HG02970 (cell line): Measurements from ENCODE around the gene DAPL1.

Experiments used
- ATAC-seq: cut with Tn5 transposase; IDR thresholded peaks from one replicate; pipeline ENCODE4 v1.9.1; 2021; ENCODE audit warnings: mild to moderate bottlenecking, moderate library complexity, moderate number of reproducible peaks; ENCODE audit not compliant: unreplicated experiment, low FRiP score

The DAPL1 gene

GRCh38 chr2:158776231-158776630 lies 18.9 kb upstream of the DAPL1 start:
- no peak for ATAC-seq

- no peak for ATAC-seq
These were observed 18.0 kb upstream of the DAPL1 start for GRCh38 chr2:158777077-158777476.

GRCh38 chr2:158778243-158778642 lies 16.9 kb upstream of the DAPL1 start:
- ATAC-seq = no peak

- no peak for ATAC-seq
These were observed 15.5 kb upstream of the DAPL1 start for GRCh38 chr2:158779621-158780020.

- no peak for ATAC-seq
These were observed 13.7 kb upstream of the DAPL1 start for GRCh38 chr2:158781353-158781961.

GRCh38 chr2:158782136-158782535 lies 13.0 kb upstream of the DAPL1 start:
- ATAC-seq = no peak

GRCh38 chr2:158782616-158783015 lies 12.5 kb upstream of the DAPL1 start:
- no peak for ATAC-seq

- no peak for ATAC-seq
These were observed 11.2 kb upstream of the DAPL1 start for GRCh38 chr2:158783923-158784322.

GRCh38 chr2:158786897-158787296 lies 8.2 kb upstream of the DAPL1 start:
- no peak for ATAC-seq

- no peak for ATAC-seq
These were observed 6.2 kb upstream of the DAPL1 start for GRCh38 chr2:158788951-158789350.

- no peak for ATAC-seq
These were observed 1.5 kb downstream of the DAPL1 start for GRCh38 chr2:158796652-158797051.

- no peak for ATAC-seq
These were observed 3.0 kb downstream of the DAPL1 start for GRCh38 chr2:158797963-158798700.

GRCh38 chr2:158799181-158799580 lies 4.1 kb downstream of the DAPL1 start:
- ATAC-seq = no peak

- no peak for ATAC-seq
These were observed 8.4 kb downstream of the DAPL1 start for GRCh38 chr2:158803506-158803905.

GRCh38 chr2:158805255-158805654 lies 10.1 kb downstream of the DAPL1 start:
- no peak for ATAC-seq

- no peak for ATAC-seq
These were observed 10.8 kb downstream of the DAPL1 start for GRCh38 chr2:158805936-158806335.

GRCh38 chr2:158806941-158807340 lies 11.8 kb downstream of the DAPL1 start:
- ATAC-seq = no peak

- no peak for ATAC-seq
These were observed 13.3 kb downstream of the DAPL1 start for GRCh38 chr2:158808426-158808825.

- ATAC-seq = no peak
These were observed 14.7 kb downstream of the DAPL1 start for GRCh38 chr2:158809816-158810215.

GRCh38 chr2:158810731-158811460 lies 15.8 kb downstream of the DAPL1 start:
- ATAC-seq = no peak

GRCh38 chr2:158815166-158815565 lies 20.0 kb downstream of the DAPL1 start:
- ATAC-seq = no peak

- ATAC-seq = no peak
These were observed 20.5 kb downstream of the DAPL1 start for GRCh38 chr2:158815658-158816057.
